ENCODE results near the gene ASCC1. TPM values are rescaled to one million over a fixed set of nuclear protein-coding genes. Genes with fewer than 3 reads are reported as not detected.

ASCC1 gene
- total and polyA plus RNA-seq, 2 experiments from 2014 or later: 13.7 to 37.2 TPM

DNA sequence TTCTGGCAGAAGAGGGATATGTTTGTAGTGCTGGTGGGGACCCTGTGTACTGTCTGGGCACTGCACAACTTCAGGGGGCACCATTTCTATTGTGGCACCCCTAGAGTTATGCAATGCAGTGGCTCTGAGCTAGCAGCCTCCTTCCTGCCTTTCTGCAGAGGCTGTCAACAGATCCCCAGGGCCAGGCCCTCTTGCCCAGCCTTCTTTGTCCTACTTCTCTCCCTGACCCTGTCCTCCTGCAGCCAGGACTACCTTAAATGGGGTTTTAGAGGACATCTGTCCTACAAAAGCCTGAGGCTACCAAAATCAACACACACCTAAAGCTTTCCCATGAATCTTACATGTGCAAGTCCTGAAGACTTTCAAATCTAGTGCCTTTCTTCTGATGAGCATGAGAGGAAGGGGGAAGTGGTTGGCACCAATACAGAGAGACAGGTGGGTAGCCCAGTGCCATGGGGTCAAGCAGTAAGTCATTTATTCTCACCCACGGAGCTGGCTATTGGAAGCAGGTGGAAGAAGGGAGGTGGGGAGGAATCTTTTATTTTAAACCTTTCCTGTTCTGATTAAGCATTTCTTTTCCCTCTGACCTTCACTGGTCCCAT lies 130.1 kb downstream of the ASCC1 start:
- H3K36me3 Mint-ChIP-seq (ENCODE audit: low read depth): no peaks in the 10 kb centered on the region
- no peak for DNase-seq (ENCODE audit: low spot score)
- no peak overlapping the region for H3K27ac ChIP-seq (ENCODE audit: low read depth)
- no peaks in the 10 kb centered on the region for H3K9me2 ChIP-seq (ENCODE audit: insufficient read depth)
- H3K79me2 ChIP-seq (replicated peaks; ENCODE audit: insufficient read depth): no peaks in the 10 kb centered on the region
- peaks cover 30% of the 10 kb centered on the region for H3K4me1 Mint-ChIP-seq
- H3K4me3 ChIP-seq: no peak overlapping the region; the same call in 1 of the 2 replicates
- H3K36me3 ChIP-seq (ENCODE audit: insufficient read depth): no peaks in the 10 kb centered on the region
- no peak overlapping the region for H3K27ac Mint-ChIP-seq
- peaks cover 21% of the 10 kb centered on the region for H3K4me1 ChIP-seq (ENCODE audit: insufficient read depth)
- ATAC-seq: no peak
- H2AFZ ChIP-seq: no peak overlapping the region
- H4K20me1 ChIP-seq (replicated peaks; ENCODE audit: insufficient read depth): no peaks in the 10 kb centered on the region
- peak overlapping the region; percentile 88 for H3K4me2 ChIP-seq
- H3K4me3 Mint-ChIP-seq: peak overlapping the region; percentile 71
- TF ChIP-seq ETS1 (IDR thresholded peaks at IDR 0.05): no peak
- no peak for TF ChIP-seq ZNF331 (CRISPR knock-in tag; IDR thresholded peaks at IDR 0.05; ENCODE audit: low read depth)
- no peak for TF ChIP-seq CREB1 (CRISPR knock-in tag; IDR thresholded peaks at IDR 0.05; ENCODE audit: low read depth)
- TF ChIP-seq, protein P1, sequence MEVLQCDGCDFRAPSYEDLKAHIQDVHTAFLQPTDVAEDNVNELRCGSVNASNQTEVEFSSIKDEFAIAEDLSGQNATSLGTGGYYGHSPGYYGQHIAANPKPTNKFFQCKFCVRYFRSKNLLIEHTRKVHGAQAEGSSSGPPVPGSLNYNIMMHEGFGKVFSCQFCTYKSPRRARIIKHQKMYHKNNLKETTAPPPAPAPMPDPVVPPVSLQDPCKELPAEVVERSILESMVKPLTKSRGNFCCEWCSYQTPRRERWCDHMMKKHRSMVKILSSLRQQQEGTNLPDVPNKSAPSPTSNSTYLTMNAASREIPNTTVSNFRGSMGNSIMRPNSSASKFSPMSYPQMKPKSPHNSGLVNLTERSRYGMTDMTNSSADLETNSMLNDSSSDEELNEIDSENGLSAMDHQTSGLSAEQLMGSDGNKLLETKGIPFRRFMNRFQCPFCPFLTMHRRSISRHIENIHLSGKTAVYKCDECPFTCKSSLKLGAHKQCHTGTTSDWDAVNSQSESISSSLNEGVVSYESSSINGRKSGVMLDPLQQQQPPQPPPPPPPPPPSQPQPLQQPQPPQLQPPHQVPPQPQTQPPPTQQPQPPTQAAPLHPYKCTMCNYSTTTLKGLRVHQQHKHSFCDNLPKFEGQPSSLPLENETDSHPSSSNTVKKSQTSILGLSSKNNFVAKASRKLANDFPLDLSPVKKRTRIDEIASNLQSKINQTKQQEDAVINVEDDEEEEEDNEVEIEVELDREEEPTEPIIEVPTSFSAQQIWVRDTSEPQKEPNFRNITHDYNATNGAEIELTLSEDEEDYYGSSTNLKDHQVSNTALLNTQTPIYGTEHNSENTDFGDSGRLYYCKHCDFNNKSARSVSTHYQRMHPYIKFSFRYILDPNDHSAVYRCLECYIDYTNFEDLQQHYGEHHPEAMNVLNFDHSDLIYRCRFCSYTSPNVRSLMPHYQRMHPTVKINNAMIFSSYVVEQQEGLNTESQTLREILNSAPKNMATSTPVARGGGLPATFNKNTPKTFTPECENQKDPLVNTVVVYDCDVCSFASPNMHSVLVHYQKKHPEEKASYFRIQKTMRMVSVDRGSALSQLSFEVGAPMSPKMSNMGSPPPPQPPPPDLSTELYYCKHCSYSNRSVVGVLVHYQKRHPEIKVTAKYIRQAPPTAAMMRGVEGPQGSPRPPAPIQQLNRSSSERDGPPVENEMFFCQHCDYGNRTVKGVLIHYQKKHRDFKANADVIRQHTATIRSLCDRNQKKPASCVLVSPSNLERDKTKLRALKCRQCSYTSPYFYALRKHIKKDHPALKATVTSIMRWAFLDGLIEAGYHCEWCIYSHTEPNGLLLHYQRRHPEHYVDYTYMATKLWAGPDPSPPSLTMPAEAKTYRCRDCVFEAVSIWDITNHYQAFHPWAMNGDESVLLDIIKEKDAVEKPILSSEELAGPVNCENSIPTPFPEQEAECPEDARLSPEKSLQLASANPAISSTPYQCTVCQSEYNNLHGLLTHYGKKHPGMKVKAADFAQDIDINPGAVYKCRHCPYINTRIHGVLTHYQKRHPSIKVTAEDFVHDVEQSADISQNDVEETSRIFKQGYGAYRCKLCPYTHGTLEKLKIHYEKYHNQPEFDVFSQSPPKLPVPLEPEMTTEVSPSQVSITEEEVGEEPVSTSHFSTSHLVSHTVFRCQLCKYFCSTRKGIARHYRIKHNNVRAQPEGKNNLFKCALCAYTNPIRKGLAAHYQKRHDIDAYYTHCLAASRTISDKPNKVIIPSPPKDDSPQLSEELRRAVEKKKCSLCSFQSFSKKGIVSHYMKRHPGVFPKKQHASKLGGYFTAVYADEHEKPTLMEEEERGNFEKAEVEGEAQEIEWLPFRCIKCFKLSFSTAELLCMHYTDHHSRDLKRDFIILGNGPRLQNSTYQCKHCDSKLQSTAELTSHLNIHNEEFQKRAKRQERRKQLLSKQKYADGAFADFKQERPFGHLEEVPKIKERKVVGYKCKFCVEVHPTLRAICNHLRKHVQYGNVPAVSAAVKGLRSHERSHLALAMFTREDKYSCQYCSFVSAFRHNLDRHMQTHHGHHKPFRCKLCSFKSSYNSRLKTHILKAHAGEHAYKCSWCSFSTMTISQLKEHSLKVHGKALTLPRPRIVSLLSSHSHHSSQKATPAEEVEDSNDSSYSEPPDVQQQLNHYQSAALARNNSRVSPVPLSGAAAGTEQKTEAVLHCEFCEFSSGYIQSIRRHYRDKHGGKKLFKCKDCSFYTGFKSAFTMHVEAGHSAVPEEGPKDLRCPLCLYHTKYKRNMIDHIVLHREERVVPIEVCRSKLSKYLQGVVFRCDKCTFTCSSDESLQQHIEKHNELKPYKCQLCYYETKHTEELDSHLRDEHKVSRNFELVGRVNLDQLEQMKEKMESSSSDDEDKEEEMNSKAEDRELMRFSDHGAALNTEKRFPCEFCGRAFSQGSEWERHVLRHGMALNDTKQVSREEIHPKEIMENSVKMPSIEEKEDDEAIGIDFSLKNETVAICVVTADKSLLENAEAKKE (CRISPR knock-in tag; IDR thresholded peaks at IDR 0.05): no peak
- no peak for TF ChIP-seq EZH2 (IDR thresholded peaks at IDR 0.05; ENCODE audit: low read depth, unreplicated experiment)
- no peak for TF ChIP-seq STAT1 (IDR thresholded peaks at IDR 0.05; ENCODE audit: unreplicated experiment)
- TF ChIP-seq NANOG (IDR thresholded peaks at IDR 0.05; ENCODE audit: borderline replicate concordance): no peak
- TF ChIP-seq CTCF (conservative IDR thresholded peaks at IDR 0.05; ENCODE audit: low read depth in 2 of 2): no peak
- no peak for TF ChIP-seq ZNF114 (CRISPR knock-in tag; IDR thresholded peaks at IDR 0.05)
- TF ChIP-seq EZH2phosphoT487 (IDR thresholded peaks at IDR 0.05; ENCODE audit: unreplicated experiment): no peak
- no peak for TF ChIP-seq POLR2AphosphoS5 (IDR thresholded peaks at IDR 0.05; ENCODE audit: low read depth)
- TF ChIP-seq, protein P2, sequence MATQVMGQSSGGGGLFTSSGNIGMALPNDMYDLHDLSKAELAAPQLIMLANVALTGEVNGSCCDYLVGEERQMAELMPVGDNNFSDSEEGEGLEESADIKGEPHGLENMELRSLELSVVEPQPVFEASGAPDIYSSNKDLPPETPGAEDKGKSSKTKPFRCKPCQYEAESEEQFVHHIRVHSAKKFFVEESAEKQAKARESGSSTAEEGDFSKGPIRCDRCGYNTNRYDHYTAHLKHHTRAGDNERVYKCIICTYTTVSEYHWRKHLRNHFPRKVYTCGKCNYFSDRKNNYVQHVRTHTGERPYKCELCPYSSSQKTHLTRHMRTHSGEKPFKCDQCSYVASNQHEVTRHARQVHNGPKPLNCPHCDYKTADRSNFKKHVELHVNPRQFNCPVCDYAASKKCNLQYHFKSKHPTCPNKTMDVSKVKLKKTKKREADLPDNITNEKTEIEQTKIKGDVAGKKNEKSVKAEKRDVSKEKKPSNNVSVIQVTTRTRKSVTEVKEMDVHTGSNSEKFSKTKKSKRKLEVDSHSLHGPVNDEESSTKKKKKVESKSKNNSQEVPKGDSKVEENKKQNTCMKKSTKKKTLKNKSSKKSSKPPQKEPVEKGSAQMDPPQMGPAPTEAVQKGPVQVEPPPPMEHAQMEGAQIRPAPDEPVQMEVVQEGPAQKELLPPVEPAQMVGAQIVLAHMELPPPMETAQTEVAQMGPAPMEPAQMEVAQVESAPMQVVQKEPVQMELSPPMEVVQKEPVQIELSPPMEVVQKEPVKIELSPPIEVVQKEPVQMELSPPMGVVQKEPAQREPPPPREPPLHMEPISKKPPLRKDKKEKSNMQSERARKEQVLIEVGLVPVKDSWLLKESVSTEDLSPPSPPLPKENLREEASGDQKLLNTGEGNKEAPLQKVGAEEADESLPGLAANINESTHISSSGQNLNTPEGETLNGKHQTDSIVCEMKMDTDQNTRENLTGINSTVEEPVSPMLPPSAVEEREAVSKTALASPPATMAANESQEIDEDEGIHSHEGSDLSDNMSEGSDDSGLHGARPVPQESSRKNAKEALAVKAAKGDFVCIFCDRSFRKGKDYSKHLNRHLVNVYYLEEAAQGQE (IDR thresholded peaks at IDR 0.05; ENCODE audit: unreplicated experiment): no peak
- no peak for TF ChIP-seq JUNB (IDR thresholded peaks at IDR 0.05; ENCODE audit: unreplicated experiment)
- H3F3A ChIP-seq (replicated peaks; ENCODE audit: low read depth): peaks cover 6% of the 10 kb centered on the region; the same call in 1 of the 2 replicates
- H3K27me3 Mint-ChIP-seq (ENCODE audit: insufficient read depth, low read depth, poor library complexity): peaks cover 51% of the 10 kb centered on the region
- peaks cover 61% of the 10 kb centered on the region for H3K27me3 ChIP-seq (ENCODE audit: insufficient read depth)
- no peaks in the 10 kb centered on the region for H3K9me3 Mint-ChIP-seq

Data from GM23338 (cell line).